Stimulated activated CD4-positive, alpha-beta T cell treated with anti-CD3 and anti-CD28 coated beads, Interleukin-2, amount 100 ng/mL, for 48 hours (primary cell): ENCODE measurements around the gene NUP155.
"Not testable (repeated sequence)": the region's sequence is repeated elsewhere in the genome, so short reads cannot be mapped to it uniquely, and the experiment has no call there.

Source experiments
- DNase-seq, 2 donors: peaks; one replicate each; pipeline ENCODE4 v3.0.0-alpha.2; 2020

Gene NUP155

DNA sequence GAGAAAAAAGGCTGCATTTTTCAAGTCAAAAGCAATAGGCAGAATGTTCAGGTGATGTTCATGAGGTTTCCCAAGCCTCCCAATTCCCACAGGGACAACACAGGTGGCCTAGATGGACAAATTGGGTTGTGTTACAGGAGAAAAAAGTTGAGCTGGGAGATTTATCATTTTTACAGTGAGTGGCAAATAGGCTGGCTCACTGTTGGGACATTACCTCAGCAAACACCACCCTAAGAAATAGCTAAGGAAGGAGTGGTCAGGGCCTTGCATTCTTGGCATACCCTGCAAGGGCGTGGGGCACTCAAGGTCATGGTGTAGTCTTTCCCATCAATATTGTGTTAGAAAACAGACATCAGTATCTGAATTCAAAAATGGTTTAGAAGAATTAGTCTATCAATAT, 98.4 kb downstream of the NUP155 start:
- no peak for DNase-seq

GRCh38 chr5:37268100-37268499, 102.8 kb downstream of the NUP155 start:
- DNase-seq: not testable (repeated sequence)

DNA sequence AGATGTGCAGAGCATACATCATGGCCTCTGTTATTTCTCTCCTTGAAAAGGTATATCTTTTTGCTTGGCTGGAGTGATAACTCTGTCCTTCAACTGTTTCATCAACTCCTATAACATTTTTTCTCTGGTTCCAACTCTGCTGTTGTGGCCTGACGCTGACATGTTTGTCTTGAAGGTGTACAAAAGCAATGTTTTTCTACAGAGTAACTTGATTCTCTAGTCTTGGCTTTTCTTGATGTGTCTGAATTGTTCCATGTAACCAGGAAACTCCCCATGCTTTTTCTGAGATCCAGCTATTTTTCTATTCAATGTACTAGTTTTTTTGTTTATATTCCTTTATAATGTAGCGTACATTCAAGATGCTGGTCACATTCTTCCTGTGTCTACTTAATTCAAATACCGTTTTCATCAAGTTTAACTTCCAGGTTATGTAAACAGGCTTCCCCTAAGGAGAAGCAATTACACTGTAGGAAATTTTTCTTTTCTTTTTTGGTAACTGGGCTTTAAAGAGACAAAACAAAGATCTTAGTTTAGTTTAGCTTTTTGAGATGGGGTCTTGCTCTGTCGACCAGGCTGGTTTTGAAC, 115.0 kb downstream of the NUP155 start:
- DNase-seq: no peak

DNA sequence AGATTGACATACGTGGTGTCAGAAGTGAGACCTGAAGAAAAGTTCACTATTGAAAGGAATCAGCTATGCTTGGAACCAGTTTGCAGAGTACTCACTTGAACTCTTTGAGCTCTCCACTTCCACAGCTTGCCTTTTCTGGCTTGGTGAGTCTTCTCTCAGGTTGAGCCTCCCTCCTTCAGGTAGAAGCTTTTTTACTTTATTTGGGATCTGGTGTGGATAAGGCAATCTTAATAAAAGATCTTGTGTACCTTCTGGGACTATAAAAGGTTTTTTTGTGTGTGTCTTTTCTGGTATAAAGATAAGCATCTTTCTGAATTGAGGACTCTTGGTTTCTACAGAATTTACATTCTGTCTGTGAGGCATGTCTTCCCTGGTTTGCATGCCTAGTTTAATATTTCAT, 116.3 kb downstream of the NUP155 start:
- no peak for DNase-seq

DNA sequence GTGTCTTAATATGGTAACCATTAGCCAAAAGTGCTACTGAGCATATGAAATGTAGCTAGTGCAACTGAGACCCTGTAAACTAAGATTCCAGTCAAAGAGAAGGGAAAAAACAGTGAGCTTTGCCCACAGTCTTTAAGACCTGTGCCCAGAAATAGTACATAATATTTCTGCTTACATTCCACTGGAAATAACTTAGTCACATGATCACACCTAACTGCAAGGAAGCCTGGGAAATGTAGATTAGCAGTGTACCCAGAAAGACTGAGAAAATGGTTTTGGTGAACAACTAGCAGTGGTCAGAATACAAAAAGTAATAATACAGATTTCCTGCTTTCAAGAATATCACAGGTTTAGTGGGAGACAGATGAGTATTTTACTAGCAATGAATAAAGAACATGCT, 119.2 kb downstream of the NUP155 start:
- DNase-seq: no peak

DNA sequence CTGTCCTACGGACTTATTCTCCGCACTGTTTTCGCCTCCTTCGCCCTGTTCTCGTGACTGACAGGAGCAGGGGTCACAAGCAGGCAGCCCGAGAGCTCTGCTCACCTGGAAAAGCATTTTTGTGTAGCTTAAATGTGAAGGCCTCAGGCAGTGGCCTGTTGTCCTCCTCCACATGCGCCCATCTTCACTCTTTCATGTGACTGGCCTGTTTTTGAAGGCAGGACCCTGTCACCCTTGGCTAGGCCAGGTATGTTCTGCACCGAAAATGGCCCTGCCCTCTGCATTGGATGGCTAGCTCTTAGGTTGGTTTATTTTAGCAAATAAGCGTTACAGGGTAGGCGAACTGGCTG, 121.1 kb downstream of the NUP155 start:
- no peak for DNase-seq

DNA sequence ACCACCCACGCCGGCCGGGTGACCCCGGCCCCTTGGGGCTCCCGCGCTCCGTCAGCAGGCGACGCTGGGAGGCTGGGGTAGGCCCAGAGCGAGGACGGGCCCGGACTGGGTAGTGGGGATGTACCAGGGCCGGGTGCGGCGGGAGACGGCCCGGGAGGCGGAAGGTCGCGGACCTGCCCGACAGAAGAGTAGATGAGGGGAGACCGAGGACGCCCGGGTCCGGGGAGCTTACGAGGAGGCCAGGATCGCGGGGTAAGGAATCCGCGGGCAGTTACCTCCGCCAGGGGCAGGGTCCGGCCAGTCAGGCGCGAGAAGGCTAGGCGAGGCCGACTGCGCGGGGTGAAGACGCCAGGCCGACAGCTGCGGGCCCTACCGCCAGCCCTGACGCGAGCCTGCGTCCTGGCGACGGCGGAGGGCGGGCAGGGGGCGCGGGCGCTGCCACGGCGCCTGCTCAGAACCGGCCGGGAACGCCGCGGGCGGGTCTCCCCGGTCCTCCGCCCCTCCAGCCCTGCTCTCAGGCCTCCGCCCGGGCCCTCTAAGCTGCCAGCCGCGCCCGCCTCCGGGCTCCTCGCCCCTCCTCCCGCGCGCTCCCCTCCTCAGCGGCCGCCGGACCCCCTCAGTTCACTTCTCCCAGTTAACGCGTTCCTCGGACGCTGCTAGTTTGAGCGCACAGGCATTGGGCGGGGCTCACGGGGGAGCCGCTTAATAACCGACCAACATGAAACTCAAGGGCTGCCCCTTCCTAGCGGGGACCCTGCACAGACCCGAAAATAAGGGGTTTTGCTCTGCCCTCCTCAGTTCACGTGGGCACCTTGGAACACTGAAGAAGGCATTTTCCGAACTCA, 121.7 kb downstream of the NUP155 start, which contains the start of gene CPLANE1:
TSS of gene CPLANE1 (minus strand) at position 407 of the 845 bp plus-strand sequence. CDS start 1,678 bp downstream, outside the sequence.
- DNase-seq: peak; percentile 52 to 55

DNA sequence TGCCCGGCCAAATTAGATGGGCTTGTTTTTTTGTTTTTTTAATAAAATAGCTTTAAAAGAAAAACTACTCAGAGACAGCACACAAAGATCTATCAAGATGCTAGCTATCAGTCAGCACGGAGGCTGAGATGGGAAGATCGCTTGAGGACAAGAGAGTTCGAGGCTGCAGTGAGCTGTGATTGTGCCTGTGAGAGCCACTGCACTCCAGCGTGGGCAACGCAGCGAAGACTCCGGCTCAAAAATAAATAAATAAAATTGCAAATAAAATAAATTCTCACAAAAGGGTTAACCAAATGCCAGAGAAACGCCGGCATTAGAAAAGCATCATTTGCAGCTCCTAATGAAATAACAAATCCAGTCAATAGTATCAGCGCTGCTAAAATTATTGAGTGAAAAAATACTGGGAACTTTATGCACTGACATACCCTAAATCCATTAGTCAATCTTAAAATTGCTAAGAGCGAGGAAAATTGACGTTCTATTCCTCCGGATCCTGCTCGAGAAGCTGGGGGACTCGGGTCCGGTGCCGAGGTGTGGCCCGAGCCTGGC, 122.4 kb downstream of the NUP155 start:
- no peak for DNase-seq

DNA sequence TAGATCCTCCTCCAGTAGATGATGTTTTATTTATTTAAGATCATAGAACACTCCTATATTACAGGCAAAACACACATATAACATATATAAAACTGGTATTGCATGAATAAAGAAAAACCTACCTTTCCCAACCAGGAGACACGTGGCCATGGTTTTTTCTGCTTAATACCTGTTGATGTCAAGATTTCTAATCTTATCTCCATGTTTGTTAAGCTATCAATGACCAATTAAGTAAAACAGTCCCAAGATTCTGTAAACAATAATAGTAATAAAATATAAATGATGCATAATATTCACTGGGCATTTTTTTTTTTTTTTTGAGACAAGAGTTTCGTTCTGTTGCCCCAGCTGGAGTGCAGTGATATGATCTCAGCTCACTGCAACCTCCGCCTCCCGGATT, 123.4 kb downstream of the NUP155 start:
- no peak for DNase-seq

DNA sequence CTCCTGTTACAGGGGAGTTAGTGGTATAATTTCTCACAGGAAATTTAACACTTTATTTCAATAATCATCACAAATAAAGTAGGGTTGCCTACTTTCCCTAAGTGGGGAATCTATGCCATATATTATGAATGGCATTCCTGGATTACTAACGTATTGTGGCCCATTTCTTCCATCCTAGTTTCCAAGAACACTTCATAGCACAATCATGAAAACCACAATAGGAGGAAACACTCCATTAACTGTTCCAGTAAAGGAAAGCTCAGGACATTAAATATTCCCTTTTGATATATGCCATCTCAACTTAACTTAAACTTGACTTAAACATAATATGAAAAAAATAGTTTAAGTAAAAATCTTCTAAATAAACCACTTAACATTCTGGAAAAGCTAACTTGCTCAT, 123.9 kb downstream of the NUP155 start:
- DNase-seq: no peak
